ENCODE data around the gene IFITM1. TPM values are rescaled to one million over a fixed set of nuclear protein-coding genes. Genes with fewer than 3 reads are reported as not detected.
"Not testable (repeated sequence)": the region's sequence is repeated elsewhere in the genome, so short reads cannot be mapped to it uniquely, and the experiment has no call there.

The IFITM1 gene
- total and polyA plus RNA-seq, 9 of the 15 experiments (the other 6 are each of a cell fraction or from before 2014, with no cell fraction given) = 691 to 5,579 (median 974) TPM

DNA sequence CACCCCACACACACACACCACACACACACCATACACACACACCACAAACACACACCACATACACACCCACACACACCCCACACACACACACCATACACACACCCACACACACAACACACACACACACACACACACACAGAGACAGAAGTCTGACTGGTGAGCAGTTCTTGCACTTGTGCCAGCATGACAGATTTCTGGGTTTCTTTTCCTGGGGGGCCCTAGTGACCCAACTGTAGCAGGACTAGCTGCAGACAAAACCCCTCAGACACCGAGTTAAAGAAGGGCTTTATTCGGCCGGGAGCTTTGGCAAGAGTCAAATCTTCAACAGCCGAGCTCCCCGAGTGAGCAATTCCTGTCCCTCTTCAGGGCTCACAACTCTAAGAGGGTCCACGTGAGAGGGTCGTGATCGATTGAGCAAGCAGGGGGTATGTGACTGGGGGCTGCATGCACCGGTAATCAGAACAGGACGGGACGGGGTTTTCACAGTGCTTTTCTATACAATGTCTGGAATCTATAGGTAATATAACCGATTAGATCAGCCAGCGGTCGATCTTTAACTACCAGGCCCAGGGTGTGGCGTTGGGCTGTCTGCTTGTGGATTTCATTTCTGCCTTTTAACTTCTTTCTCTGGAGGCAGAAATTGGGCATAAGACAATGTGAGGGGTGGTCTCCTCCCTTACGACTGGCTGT is 36.3 kb downstream of the IFITM1 start:
- H3K4me3 ChIP-seq; H3K27me3 ChIP-seq (ENCODE audit: control insufficient read depth in 2 of 2, insufficient read depth in 2 of 2, low read length in 2 of 2); H3K9me1 ChIP-seq (ENCODE audit: control insufficient read depth, insufficient read depth, low read length); FAIRE-seq; H3K9me3 ChIP-seq (replicated peaks; ENCODE audit: control insufficient read depth, insufficient read depth, low read depth, low read length); CTCF ChIA-PET (ENCODE audit: low intra/inter-chr PET ratio); DNase-seq (ENCODE audit: extremely low read depth in 1 of 4, low spot score in 3 of 4); H4K20me1 ChIP-seq (replicated peaks; ENCODE audit: control insufficient read depth, insufficient read depth, low read length); H3K79me2 ChIP-seq (ENCODE audit: control insufficient read depth, insufficient read depth, low read length); H3K36me3 ChIP-seq (ENCODE audit: control insufficient read depth, insufficient read depth, low read length): not testable (repeated sequence)
- peak overlapping the region; percentile 88 for H3K27ac ChIP-seq (ENCODE audit: extremely low read depth, low read depth, low read length)
- 6% methylated on average over 14 of the region's 16 CpGs for WGBS (ENCODE audit: insufficient coverage, low coverage, missing lambda C conversion rate)
- H3K4me2 ChIP-seq (ENCODE audit: insufficient read depth, low read length) = peak overlapping the region; percentile 69
- in situ Hi-C loops (cut with MboI) (loop anchor here (5.0 kb wide), 1 partner anchor 38 kb away; the partner anchor contains the start of gene IFITM1), intact Hi-C loops (cut with micrococcal nuclease) (loop anchor here (5.0 kb wide), 1 partner anchor 83 kb away; no protein-coding TSS in a partner anchor)
- TF ChIP-seq HNRNPLL (IDR thresholded peaks at IDR 0.05; ENCODE audit: low read depth, low read length, poor library complexity, severe bottlenecking) (peak; percentile 5), ZBTB7A (IDR thresholded peaks at IDR 0.05; ENCODE audit: borderline replicate concordance, control insufficient read depth, low read depth, low read length) (peak; percentile 23; the same call in 1 of the 2 replicates), ZFX (CRISPR knock-in tag; IDR thresholded peaks at IDR 0.05) (peak; percentile 63), ZNF311 (CRISPR knock-in tag; IDR thresholded peaks at IDR 0.05) (0 out of 2 replicates have a peak, but pooled peaks have one; percentile 32), ZNF12 (CRISPR knock-in tag; IDR thresholded peaks at IDR 0.05) (0 out of 2 replicates have a peak, but pooled peaks have one; percentile 45), EGR1 (conservative IDR thresholded peaks at IDR 0.05) (0 out of 2 replicates have a peak, but pooled peaks have one; percentile 23), ADNP (tag; IDR thresholded peaks at IDR 0.05) (peak; percentile 41; the same call in 1 of the 2 replicates)
- TF ChIP-seq, protein P1, sequence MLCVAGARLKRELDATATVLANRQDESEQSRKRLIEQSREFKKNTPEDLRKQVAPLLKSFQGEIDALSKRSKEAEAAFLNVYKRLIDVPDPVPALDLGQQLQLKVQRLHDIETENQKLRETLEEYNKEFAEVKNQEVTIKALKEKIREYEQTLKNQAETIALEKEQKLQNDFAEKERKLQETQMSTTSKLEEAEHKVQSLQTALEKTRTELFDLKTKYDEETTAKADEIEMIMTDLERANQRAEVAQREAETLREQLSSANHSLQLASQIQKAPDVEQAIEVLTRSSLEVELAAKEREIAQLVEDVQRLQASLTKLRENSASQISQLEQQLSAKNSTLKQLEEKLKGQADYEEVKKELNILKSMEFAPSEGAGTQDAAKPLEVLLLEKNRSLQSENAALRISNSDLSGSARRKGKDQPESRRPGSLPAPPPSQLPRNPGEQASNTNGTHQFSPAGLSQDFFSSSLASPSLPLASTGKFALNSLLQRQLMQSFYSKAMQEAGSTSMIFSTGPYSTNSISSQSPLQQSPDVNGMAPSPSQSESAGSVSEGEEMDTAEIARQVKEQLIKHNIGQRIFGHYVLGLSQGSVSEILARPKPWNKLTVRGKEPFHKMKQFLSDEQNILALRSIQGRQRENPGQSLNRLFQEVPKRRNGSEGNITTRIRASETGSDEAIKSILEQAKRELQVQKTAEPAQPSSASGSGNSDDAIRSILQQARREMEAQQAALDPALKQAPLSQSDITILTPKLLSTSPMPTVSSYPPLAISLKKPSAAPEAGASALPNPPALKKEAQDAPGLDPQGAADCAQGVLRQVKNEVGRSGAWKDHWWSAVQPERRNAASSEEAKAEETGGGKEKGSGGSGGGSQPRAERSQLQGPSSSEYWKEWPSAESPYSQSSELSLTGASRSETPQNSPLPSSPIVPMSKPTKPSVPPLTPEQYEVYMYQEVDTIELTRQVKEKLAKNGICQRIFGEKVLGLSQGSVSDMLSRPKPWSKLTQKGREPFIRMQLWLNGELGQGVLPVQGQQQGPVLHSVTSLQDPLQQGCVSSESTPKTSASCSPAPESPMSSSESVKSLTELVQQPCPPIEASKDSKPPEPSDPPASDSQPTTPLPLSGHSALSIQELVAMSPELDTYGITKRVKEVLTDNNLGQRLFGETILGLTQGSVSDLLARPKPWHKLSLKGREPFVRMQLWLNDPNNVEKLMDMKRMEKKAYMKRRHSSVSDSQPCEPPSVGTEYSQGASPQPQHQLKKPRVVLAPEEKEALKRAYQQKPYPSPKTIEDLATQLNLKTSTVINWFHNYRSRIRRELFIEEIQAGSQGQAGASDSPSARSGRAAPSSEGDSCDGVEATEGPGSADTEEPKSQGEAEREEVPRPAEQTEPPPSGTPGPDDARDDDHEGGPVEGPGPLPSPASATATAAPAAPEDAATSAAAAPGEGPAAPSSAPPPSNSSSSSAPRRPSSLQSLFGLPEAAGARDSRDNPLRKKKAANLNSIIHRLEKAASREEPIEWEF (CRISPR knock-in tag; IDR thresholded peaks at IDR 0.05) = peak; percentile 26; the same call in 1 of the 2 replicates
- TF ChIP-seq, protein P2, sequence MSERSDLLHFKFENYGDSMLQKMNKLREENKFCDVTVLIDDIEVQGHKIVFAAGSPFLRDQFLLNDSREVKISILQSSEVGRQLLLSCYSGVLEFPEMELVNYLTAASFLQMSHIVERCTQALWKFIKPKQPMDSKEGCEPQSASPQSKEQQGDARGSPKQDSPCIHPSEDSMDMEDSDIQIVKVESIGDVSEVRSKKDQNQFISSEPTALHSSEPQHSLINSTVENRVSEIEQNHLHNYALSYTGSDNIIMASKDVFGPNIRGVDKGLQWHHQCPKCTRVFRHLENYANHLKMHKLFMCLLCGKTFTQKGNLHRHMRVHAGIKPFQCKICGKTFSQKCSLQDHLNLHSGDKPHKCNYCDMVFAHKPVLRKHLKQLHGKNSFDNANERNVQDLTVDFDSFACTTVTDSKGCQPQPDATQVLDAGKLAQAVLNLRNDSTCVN (CRISPR knock-in tag; IDR thresholded peaks at IDR 0.05) = 0 out of 2 replicates have a peak, but pooled peaks have one; percentile 53
- TF ChIP-seq, protein P3, sequence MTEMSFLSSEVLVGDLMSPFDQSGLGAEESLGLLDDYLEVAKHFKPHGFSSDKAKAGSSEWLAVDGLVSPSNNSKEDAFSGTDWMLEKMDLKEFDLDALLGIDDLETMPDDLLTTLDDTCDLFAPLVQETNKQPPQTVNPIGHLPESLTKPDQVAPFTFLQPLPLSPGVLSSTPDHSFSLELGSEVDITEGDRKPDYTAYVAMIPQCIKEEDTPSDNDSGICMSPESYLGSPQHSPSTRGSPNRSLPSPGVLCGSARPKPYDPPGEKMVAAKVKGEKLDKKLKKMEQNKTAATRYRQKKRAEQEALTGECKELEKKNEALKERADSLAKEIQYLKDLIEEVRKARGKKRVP (CRISPR knock-in tag; IDR thresholded peaks at IDR 0.05) = 0 out of 2 replicates have a peak, but pooled peaks have one; percentile 7
- POLR2A ChIA-PET = interaction anchor here (0.8 kb wide), 1 partner anchor 19 kb away, joined by 3 read pairs; no protein-coding TSS in a partner anchor
- H3K4me1 ChIP-seq (replicated peaks in 1 of 2; ENCODE audit: control insufficient read depth in 2 of 2, insufficient read depth in 2 of 2, low read length in 2 of 2) = peaks cover 56 to 64% of the 10 kb centered on the region in 2 experiments
- TSS peak; percentile 64 for BruUV-seq (replicated peaks)
- H2AFZ ChIP-seq (ENCODE audit: low read depth, low read length) = peak overlapping the region; percentile 94
- peak overlapping the region; percentile 75 to 89; a peak in 3 of 4 replicates for H3K9ac ChIP-seq (ENCODE audit: insufficient read depth in 1 of 2, low read depth in 2 of 2, low read length in 2 of 2)
- peak; percentile 14 for ATAC-seq

Measured in K562 (cell line).